Measurements from ENCODE around the gene GHDC. TPM values are rescaled to one million over a fixed set of nuclear protein-coding genes. Genes with fewer than 3 reads are reported as not detected.
A peak's percentile ranks its signal among the peaks of the same experiment; 100 is the strongest.
"Not testable (repeated sequence)": the region's sequence is repeated elsewhere in the genome, so short reads cannot be mapped to it uniquely, and the experiment has no call there.

GHDC gene
- total RNA-seq, 1 donor from 2014 or later, result 69.0 TPM

- no peak for DNase-seq (ENCODE audit: low read depth)
Measured at GRCh38 chr17:42153919-42154742, 40.2 kb downstream of the GHDC start.

DNA sequence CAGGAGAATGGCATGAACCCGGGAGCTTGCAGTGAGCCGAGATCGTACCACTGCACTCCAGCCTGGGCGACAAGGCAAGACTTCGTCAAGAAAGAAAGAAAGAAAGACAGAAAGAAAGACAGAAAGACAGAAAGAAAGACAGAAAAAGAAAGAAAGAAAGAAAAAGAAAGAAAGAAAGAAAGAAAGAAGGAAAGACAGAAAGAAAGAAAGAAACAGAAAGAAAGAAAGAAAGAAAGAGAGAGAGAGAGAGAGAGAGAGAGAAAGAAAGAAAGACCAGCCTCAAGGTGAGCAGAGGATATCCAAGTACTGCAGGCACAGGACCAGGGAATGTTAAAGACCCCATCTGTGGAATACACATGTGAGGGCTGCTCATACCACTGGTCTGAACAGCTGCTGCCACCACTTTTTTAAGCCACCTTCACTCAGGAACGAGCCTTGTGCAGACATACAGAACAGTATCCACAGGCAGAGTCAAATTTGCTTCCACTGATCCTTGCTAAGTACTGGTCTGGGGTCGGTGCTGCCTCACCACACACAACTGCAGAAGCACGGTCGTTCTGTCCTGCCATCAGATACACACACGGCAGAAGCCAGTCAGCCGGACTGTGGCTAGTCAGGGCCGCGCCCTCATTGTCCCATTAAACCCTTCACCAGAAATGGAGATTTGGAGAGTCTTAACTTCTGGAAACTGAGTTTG is 47.2 kb downstream of the GHDC start:
- no peak for DNase-seq (ENCODE audit: low read depth)

DNA sequence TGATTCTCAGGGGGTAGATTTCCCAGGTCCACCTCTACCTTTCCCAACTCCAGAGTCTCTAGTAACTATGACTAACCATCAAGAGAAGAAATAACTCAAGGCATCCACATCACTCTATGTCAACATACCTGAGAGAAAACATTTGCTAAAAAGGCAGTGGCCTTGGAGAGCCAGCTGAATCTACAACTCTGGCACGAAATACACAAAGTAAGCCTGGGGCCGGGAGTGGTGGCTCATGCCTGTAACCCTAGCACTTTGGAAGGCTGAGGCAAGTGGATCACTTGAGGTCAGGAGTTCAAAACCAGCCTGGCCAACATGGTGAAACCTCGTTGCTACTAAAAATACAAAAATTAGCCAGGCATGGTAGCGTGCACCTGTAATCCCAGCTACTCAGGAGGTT is 51.2 kb downstream of the GHDC start:
- peak; percentile 46 for DNase-seq (ENCODE audit: low read depth)

DNA sequence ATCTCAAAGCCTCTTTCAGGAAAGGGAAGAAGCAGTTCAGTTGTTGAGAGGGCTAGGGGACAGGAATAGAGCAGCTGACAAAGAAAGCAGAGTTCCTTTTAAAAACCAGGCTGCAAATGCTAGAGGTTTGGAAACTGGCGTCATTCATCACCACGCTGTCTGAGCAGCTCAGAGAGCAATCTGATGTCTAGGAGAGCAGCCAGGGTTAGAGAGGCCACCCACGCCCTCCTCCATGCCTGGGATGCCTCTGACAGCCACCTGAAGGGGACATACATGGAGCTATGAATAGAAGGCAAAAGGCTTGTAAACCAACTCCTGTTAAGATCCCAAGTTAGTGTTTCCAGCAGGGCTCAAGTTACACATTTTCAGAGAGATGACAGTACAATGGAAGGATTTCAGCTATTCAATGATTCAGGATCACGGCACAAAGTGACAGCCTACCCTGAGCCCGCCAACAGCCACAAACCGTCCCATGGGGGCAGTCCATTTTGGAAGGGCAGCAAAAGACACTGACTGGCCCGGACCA is 51.9 kb downstream of the GHDC start:
- DNase-seq (ENCODE audit: low read depth), result peak; percentile 11

- no peak for DNase-seq (ENCODE audit: low read depth)
Measured at GRCh38 chr17:42141382-42141781, 52.9 kb downstream of the GHDC start.

DNA sequence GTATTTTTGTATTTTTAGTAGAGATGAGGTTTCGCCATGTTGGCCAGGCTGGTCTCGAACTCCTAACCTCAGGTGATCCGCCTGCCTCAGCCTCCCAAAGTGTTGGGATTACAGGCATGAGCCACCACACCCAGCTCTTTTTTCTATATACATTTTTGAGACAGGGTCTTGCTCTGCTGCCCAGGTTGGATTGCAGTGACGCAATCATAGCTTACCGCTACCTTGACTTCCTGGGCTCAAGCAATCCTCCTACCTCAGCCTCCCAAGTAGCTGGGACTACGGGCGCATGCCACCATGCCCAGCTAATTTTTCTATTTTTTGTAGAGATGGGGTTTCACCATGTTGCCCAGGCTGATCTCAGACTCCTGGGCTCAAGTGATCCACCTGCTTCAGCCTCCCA is 53.6 kb downstream of the GHDC start:
- DNase-seq (ENCODE audit: low read depth), result not testable (repeated sequence)

Other genes starting within 250 kb of the GHDC start
- gene CNP, start 227.7 kb downstream of the GHDC start, total RNA-seq, result 51.4 and 78.5 TPM in 2 replicates
- gene DNAJC7, start 177.1 kb downstream of the GHDC start, total RNA-seq, result 67.6 and 107 TPM in 2 replicates
- gene NKIRAS2, start 174.4 kb downstream of the GHDC start, total RNA-seq, result 33.5 and 41.4 TPM in 2 replicates
- 0.35 and 0.70 TPM in 2 replicates for gene C17orf113, start 143.9 kb downstream of the GHDC start, total RNA-seq
- gene ZNF385C, start 96.0 kb downstream of the GHDC start, total RNA-seq, result 0.10 TPM in 1 of 2 replicates, not detected in the other
- gene DHX58, start 81.8 kb downstream of the GHDC start, total RNA-seq, result 9.3 and 15.5 TPM in 2 replicates
- 3.5 and 15.4 TPM in 2 replicates for gene KAT2A, start 73.1 kb downstream of the GHDC start, total RNA-seq
- gene HSPB9, start 71.7 kb downstream of the GHDC start, total RNA-seq, result not detected in 2 replicates
- 83.9 and 129 TPM in 2 replicates for gene RAB5C, start 39.5 kb downstream of the GHDC start, total RNA-seq
- gene KCNH4, start 13.4 kb downstream of the GHDC start, total RNA-seq, result not detected in 2 replicates
- gene HCRT, start 9.0 kb downstream of the GHDC start, total RNA-seq, result not detected in 2 replicates
- gene STAT5B, start 81.9 kb upstream of the GHDC start, total RNA-seq, result 17.2 and 27.2 TPM in 2 replicates
- gene STAT5A, start 94.0 kb upstream of the GHDC start, total RNA-seq, result 12.2 and 25.7 TPM in 2 replicates
- 118 and 270 TPM in 2 replicates for gene STAT3, start 193.9 kb upstream of the GHDC start, total RNA-seq
- gene CAVIN1, start 228.8 kb upstream of the GHDC start, total RNA-seq, result 256 and 383 TPM in 2 replicates